ENCODE measurements around the gene CDC20.

CDC20 gene

DNA sequence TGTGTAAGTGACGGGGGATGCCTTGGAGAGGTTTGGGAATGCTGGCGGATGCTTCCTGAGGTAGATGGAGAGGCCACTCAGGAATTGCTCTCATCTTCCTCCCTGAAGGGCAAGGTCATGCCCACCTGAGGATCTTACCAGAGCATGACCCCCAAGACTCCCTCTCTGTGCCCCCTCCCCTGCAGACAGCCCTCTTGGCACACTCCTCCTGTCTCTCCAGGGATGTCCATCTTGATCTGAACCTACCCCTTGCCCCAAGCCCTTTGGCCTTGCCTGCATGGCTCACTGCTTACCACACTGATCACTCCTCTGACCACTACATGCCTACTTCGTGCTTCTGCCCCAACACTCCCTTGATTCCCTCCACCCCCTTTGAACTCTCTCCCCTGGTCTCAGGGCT is 39.0 kb upstream of the CDC20 start:
- TF ChIP-seq SIN3A (IDR thresholded peaks at IDR 0.05; ENCODE audit: borderline replicate concordance, insufficient read depth, low read length): no peak
- no peak for TF ChIP-seq TAF1 (IDR thresholded peaks at IDR 0.05; ENCODE audit: borderline replicate concordance, insufficient read depth, low read length)
- no peak for TF ChIP-seq REST (IDR thresholded peaks at IDR 0.05; ENCODE audit: insufficient read depth in 1 of 2, low read depth in 2 of 2, low read length in 2 of 2)
- TF ChIP-seq POLR2AphosphoS5 (IDR thresholded peaks at IDR 0.05; ENCODE audit: low read depth, low read length): no peak
- TF ChIP-seq FOXP2 (optimal IDR thresholded peaks at IDR 0.05; ENCODE audit: borderline replicate concordance, extremely low read depth, extremely low read length, insufficient read depth): no peak

GRCh38 chr1:43321331-43321891 is 37.4 kb upstream of the CDC20 start:
- no peak for TF ChIP-seq POLR2AphosphoS5 (IDR thresholded peaks at IDR 0.05; ENCODE audit: low read depth, low read length)
- TF ChIP-seq FOXP2 (optimal IDR thresholded peaks at IDR 0.05; ENCODE audit: borderline replicate concordance, extremely low read depth, extremely low read length, insufficient read depth): no peak
- TF ChIP-seq TAF1 (IDR thresholded peaks at IDR 0.05; ENCODE audit: borderline replicate concordance, insufficient read depth, low read length): no peak
- TF ChIP-seq REST (IDR thresholded peaks at IDR 0.05; ENCODE audit: insufficient read depth in 1 of 2, low read depth in 2 of 2, low read length in 2 of 2): no peak
- TF ChIP-seq SIN3A (IDR thresholded peaks at IDR 0.05; ENCODE audit: borderline replicate concordance, insufficient read depth, low read length): no peak

GRCh38 chr1:43322506-43322905 is 36.3 kb upstream of the CDC20 start:
- TF ChIP-seq FOXP2 (optimal IDR thresholded peaks at IDR 0.05; ENCODE audit: borderline replicate concordance, extremely low read depth, extremely low read length, insufficient read depth) (no peak), SIN3A (IDR thresholded peaks at IDR 0.05; ENCODE audit: borderline replicate concordance, insufficient read depth, low read length) (no peak), REST (IDR thresholded peaks at IDR 0.05; ENCODE audit: insufficient read depth in 1 of 2, low read depth in 2 of 2, low read length in 2 of 2) (no peak), POLR2AphosphoS5 (IDR thresholded peaks at IDR 0.05; ENCODE audit: low read depth, low read length) (no peak), TAF1 (IDR thresholded peaks at IDR 0.05; ENCODE audit: borderline replicate concordance, insufficient read depth, low read length) (no peak)

GRCh38 chr1:43324810-43325209 is 34.0 kb upstream of the CDC20 start:
- no peak for TF ChIP-seq SIN3A (IDR thresholded peaks at IDR 0.05; ENCODE audit: borderline replicate concordance, insufficient read depth, low read length)
- TF ChIP-seq FOXP2 (optimal IDR thresholded peaks at IDR 0.05; ENCODE audit: borderline replicate concordance, extremely low read depth, extremely low read length, insufficient read depth): no peak
- TF ChIP-seq TAF1 (IDR thresholded peaks at IDR 0.05; ENCODE audit: borderline replicate concordance, insufficient read depth, low read length): no peak

DNA sequence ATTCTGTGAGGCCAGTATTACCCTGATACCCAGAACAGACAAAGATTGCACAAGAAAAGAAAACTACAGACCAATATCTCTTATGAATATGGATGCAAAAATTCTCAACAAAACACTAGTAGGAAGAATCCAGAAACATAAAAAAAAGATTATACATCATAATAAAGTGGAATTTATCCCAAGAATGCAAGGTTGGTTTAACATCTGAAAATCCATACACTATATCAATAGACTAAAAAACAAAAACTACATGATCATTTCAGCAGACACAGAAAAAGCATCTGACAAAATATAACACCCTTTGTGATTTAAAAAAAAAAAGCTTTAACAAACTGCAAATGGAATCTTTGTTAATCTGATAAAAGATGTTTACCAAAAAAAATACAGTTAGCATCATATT is 33.4 kb upstream of the CDC20 start:
- TF ChIP-seq POLR2AphosphoS5 (IDR thresholded peaks at IDR 0.05; ENCODE audit: low read depth, low read length) (no peak), TAF1 (IDR thresholded peaks at IDR 0.05; ENCODE audit: borderline replicate concordance, insufficient read depth, low read length) (no peak), SIN3A (IDR thresholded peaks at IDR 0.05; ENCODE audit: borderline replicate concordance, insufficient read depth, low read length) (no peak), FOXP2 (optimal IDR thresholded peaks at IDR 0.05; ENCODE audit: borderline replicate concordance, extremely low read depth, extremely low read length, insufficient read depth) (no peak), REST (IDR thresholded peaks at IDR 0.05; ENCODE audit: insufficient read depth in 1 of 2, low read depth in 2 of 2, low read length in 2 of 2) (no peak)
